ENCODE results near the gene NOBOX.
A peak's percentile ranks its signal among the peaks of the same experiment; 100 is the strongest.
"Not testable (repeated sequence)": the region's sequence is repeated elsewhere in the genome, so short reads cannot be mapped to it uniquely, and the experiment has no call there.

Gene NOBOX

DNA sequence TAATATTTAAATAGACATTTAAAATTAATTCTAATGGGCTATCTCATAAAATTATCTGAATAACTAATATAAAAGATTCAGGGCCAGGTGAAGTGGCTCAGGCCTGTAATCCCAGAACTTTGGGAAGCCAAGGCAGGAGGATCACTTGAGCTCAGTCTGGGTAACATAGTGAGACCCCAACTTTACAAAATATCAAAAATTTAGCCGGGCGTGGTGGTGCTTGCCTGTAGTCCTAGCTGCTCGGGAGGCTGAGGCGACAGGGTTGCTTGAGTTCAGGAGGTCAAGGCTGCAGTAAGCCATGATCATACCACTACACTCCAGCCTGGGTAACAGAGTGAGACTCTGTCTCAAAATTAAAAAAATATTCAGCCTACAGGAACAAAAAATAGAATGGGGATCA lies 12.5 kb downstream of the NOBOX start:
- no peak for DNase-seq

DNA sequence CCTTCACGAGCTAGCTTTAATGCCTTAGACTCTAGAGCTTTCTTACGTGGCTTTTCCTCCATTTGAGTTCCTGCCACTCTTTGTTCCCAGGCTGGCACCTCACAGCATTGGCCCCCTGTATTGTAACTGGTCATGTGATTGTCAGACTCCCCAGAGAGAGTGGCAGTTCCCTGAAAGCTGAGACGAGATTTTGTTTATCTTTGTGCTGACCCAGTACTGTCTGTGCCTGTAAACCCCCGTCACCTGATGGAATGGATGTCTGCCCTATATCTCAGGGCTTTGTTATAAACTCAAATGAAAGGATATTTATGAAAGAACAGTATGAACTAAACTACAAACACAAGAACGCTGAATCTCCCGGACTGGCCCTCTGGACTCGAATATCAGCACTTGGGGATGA lies 13.0 kb downstream of the NOBOX start:
- DNase-seq: no peak

DNA sequence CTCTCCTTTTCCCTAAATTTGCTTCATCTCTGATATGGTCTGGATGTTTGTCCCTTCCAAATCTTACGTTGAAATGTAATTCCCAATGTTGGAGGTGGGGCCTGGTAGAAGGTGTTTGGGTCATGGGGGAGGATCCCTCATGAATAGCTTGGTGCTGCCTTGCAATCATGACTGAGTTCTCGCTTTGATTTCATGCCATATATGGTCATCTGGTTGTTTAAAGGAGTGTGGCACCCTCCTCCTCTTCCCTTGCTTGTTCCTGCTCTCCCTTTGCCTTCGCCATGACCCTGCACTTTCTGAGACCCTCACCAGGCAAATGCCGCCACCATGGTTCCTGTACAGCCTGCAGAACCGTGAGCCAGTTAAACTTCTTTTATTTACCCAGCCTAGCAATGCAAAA lies 14.5 kb downstream of the NOBOX start:
- no peak for DNase-seq

DNA sequence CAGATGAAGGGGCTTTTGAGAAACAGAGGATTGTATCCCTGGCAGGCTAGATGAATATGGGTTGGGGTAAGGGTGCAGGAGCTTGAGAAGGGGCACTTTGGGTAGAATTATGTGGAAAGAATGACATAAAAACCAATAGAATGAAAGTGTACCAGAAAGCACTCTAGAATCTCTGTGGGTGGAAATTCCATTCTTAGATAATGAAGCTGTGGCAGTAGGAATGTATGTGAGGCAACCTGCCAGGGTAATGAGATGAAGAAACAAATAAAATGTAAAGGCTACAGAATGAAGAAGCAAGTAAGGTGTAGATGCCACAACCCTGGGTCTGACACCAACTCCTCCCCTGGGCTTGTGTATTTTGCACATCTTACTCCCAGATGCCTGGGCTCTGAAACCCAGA lies 16.8 kb downstream of the NOBOX start:
- peak; percentile 77 for DNase-seq

DNA sequence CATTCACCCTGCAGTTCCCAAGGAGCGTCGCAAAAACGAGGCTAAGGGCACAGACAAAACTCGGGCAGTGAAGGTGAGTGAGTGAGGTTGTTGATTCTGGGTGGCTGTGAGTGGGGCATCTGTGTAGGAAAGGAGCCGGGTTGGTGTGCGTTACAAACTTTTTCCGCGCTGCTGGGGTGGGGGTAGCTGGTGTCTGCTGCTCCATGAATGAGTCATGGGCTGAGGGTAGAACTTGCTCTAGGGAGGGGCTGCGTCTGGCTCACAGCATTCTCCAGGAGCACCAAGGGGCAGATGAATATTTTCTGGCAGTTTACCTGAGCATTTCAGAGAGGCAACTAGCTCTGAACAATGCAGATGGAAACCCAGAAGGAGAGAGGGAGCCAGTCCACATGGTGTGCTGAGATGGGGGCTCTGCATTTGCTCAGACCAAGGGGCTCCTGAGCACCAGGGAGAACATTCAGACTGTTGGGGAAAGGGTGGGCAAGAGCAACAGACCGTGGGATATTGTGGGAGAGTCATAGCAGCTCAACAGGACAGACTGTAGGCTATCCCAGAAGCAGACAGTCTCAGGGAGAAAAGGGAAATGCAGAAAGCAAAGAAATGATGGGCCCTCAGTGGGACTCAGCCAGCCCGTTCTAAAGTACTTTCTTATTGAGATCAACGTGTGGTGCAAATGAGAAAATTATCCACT lies 18.8 kb downstream of the NOBOX start:
- peak; percentile 67 for DNase-seq

DNA sequence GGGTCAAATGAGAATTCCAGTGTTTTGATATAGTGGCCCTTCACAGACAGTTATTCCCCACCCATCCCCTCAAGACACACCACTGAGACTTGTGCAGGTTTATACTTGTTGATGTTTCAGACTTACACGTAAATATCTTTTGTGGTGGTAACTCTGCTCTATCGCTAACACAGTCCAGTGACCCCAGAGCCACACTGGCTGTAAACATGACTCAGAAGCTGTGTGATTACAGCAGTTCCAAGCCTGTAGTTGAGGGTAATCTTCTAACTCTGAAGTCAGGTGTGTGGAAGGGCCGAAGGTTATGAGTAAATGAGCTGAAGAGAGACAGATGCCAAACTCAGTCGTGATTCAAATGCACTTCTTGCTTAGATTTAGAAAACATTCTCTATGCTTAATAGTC lies 19.4 kb downstream of the NOBOX start:
- DNase-seq: peak; percentile 63

DNA sequence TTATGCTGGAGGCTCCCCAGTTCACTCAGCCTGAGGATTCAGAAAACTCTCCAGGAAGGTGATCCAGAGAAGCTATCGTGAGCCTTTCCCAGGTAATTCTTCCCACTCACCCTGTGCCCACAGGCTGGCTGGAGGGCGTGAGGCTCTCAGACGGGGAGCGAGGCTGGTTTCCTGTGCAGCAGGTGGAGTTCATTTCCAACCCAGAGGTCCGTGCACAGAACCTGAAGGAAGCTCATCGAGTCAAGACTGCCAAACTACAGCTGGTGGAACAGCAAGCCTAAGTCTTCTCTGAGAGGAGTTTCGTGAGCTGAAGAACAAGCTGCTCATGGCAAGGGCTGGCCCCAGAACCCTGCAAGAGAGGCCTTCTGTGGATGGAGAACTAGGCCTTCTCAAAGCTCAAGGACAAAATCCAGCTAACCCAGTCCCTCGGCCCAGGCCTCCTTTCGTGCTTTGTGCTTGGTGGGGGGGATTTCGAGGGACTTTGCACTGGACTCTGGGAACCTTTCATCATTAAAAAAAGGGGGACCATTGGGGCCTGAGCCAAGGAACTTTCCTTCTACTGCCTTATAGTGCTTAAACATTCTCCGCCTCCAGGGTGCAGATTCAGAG lies 23.6 kb downstream of the NOBOX start:
- DNase-seq: no peak

DNA sequence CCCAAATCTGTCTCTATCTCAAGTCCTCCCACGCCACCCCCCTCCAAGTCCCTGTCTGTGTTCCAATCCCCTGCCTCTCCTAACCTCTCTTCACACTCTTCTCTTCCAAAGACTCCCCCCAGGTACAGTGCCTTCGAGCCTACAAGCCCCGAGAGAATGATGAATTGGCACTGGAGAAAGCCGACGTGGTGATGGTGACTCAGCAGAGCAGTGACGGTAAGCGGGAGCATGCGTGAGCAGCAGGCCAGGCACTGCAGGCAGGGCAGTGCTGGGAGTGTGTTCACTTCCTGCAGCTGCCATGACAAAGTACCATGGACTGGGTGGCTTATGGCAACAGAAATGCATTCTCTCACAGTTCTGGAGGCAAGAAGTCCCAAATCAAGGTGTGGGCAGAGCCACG lies 24.8 kb downstream of the NOBOX start:
- DNase-seq: no peak

DNA sequence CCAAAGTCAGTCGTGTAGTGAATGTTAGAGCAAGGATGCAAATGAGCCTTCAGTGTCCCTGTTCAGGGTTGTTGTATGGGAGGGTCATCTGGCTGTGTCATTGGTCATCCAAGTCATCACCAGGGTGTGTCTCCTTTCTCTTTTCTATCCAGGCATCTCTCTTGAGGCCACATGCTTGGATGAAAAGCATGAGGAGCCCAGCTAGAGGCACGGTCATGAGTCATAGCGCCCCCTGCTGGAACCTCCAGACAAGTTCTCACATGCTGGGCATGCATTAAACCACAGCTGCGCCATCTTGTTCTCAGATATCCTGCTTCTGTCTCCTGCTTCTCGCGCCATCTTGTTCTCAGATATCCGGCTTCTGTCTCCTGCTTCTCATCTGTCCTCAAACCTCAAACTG lies 34.3 kb downstream of the NOBOX start:
- DNase-seq: not testable (repeated sequence)

DNA sequence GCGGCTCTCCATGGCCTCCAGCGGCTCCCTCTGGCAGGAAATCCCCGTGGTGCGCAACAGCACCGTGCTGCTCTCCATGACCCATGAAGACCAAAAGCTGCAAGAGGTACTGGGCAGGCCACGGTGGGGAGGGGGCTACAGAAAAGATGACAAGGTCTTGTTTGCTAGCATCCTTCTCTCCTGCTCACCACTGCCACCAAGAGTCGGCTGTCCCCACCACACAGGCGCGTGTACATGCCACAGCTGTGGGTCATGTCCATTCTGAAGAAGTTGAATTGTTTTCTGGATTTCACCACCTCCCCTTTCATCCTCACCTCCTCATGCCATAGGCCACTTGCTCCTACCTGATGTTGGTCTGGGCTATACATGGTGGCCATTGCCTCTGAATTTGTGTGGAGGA lies 36.2 kb downstream of the NOBOX start:
- not testable (repeated sequence) for DNase-seq

DNA sequence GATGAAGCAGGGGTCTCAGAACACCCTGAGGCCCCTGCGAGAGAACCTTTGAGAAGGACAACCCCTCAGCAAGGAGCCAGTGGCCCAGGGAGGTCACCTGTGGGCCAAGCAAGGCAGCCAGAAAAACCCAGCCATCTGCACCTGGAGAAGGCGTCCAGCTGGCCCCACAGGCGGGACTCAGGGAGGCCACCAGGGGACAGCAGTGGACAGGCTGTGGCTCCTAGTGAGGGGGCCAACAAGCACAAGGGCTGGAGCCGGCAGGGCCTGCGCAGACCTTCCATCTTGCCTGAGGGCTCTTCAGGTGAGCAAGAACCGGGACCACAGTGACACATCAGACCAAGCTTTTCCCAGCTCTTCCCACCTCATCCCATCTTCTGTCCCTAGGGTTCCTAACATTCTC lies 38.0 kb downstream of the NOBOX start:
- DNase-seq: not testable (repeated sequence)

DNA sequence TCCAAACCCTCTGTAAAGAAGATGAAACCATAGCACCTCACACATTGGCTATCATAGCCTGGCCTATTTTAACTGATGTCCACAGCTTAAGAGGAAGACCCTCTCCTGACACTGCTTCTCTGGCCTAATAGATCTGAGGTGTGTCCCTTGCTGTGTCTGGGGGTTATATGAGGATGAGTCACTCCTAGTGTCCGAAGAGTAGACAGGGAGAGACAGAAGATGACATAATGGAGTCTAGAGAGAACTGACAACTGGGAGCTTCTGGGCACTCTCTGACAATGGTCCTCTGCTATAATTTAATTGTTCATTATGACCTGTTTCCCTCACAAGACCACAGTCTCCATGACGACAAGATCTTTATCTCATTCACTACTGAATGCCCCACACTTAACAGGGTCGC lies 41.4 kb downstream of the NOBOX start:
- DNase-seq: not testable (repeated sequence)

DNA sequence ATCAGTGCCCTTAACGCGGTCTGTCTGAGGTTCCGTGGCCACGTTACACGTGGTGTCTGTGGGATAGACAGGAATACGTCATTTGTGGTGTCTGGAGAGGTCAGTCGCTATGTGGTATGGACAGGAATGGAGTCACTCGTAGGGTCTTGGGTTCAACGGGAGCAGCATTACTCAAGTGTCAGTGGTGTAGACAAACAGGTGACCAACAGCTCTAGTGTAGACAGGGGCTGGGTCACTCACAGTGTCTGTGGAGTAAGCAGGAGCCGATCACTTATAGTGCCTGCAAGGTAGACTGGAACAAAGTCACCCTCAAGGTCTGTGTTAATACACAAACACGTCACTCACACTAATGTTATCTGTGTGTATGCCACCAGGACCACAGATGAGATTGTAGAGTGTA lies 46.6 kb downstream of the NOBOX start:
- DNase-seq: not testable (repeated sequence)

DNA sequence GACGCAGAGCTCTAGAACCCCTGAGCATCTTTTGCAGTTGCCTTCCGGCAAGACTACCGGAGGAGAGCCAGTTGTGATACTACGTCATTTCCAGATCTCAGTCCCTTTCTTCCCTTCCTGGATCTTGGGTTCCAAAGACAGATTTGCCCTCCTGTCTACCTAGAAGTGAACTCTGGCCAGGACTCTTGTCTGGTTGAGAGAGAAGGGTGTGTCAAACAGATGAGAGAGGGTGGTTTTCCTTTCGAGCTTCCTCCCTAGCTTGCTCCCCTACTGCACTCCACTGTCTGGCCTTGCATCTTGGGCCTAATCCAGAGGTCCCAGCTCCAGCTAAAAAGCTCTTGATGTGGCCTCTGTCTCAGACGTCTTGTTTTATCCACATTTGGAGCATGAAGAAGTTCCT lies 47.3 kb downstream of the NOBOX start:
- DNase-seq: not testable (repeated sequence)

DNA sequence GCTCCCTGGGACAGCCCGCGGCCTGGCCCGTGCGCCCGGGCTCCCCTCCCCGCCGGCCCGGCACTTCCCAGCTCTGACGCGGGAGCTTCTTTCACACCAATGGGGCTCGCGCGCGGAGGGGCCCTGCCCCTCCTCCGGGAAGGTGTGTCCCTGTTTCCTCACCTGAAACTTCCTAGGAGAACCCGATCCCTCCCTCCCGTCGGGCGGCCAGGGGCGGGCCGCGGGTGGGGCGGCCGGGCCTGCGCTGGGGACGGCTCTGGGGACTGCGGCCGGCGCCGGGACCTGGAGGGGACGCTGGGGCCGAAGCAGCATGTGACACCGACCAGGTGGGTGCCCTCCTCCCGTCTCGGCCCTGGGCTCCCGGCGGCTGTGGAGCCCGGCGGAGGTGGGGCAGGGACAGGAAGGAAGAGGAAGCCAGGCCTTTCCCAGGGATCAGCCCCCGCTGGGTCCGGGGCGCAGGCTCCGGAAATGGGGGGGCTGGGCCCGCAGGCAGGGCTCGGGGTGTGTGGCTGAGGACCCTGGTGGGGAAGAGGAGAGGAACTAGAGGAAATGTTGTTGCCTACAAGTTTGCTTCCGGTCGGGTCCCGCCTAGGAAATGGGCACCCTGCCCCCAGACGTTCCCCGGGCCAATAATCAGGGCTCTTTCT lies 48.2 kb downstream of the NOBOX start, which contains the start of gene ARHGEF5:
Gene ARHGEF5, plus strand, starts transcription at position 227 of the 647 bp plus-strand sequence. CDS start 7,268 bp downstream, outside the sequence.
- DNase-seq: not testable (repeated sequence)

DNA sequence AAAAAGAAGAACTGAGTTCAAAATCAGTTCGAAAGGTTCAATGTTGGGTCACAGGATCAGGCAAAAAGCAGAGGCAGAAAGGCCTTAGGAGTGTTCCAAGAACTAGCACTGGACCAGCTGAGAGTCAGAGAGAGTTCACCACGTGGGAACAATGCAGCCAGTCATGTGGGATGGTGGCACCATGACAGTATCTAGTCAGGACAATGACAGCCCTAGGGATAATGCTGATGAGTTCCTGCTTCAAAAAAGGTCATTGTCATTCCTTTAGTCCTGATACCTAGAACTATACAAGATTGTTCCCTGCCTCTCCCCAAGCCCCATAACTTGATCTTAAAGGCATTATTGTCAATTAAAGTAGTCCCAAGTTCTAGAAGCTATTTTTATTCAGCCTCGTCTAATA lies 51.8 kb downstream of the NOBOX start:
- DNase-seq: not testable (repeated sequence)

DNA sequence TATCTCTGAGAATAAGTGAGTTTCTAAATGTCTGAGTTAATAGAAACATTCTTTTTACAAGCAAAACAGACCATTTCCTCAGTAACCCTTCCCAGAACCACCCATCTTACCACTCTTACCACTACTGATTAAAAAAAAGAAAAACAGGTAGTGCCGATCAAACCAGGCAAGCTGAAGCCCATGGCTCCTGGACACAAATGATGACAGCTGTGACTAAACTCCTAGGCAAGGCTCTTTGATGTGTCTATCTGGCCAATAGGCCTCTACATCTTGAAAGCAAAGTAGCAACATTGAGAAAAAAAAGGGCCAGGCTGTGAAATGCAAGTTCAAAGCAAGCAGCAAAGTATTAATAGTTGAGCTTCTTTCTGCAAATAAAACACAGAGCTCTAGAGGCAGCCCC lies 54.9 kb downstream of the NOBOX start:
- not testable (repeated sequence) for DNase-seq
